PC-9 (cell line): ENCODE data around the gene XIRP2. TPM values are rescaled to one million over a fixed set of nuclear protein-coding genes. Genes with fewer than 3 reads are reported as not detected.

ENCODE experiments used
- BruUV-seq: library from RNA; stranded (reverse); fragments of 400-500 nt; replicated peaks from 2 replicates; lab custom pipeline; 2021; lab: Mats Ljungman, UMichigan
- CTCF ChIA-PET: fragments of 300-600 bp; sonication (Branson Sonifier 250); formaldehyde crosslinking; loops from one replicate; lab custom pipeline; 2022; ENCODE audit warnings: antibody characterized with exemption; lab: Charles Lee
- POLR2A ChIA-PET: fragments of 300-600 bp; sonication (Branson Sonifier 250); formaldehyde crosslinking; loops from one replicate; lab custom pipeline; 2022; ENCODE audit warnings: antibody characterized with exemption; ENCODE audit not compliant: unreplicated experiment; lab: Charles Lee
- DNase-seq, 2 experiments: peaks; one replicate each; pipeline versions ENCODE4 v3.0.0 to v3.0.0-alpha.2; 2015 to 2022; ENCODE audit warnings: mixed read lengths in 1 of 2
- H2AFZ ChIP-seq: fragments of 200-600 bp; sonication (generic); 2 replicates; pipeline ENCODE4 v1.8.1; 2017; ENCODE audit warnings: antibody characterized with exemption
- H3F3A ChIP-seq: fragments of 200-600 bp; sonication (generic); 2 replicates; pipeline ENCODE4 v1.8.1; 2017; ENCODE audit warnings: antibody characterized with exemption, mild to moderate bottlenecking, low read depth; ENCODE audit not compliant: insufficient read depth
- H3K27ac ChIP-seq: fragments of 200-600 bp; sonication (generic); 2 replicates; pipeline ENCODE4 v1.6.1; 2016; ENCODE audit warnings: mixed run types
- H3K27me3 ChIP-seq: fragments of 200-600 bp; sonication (generic); 2 replicates; pipeline ENCODE4 v1.6.1; 2016; ENCODE audit warnings: low read depth, mixed run types; ENCODE audit not compliant: insufficient read depth
- H3K36me3 ChIP-seq: fragments of 200-600 bp; sonication (generic); 2 replicates; pipeline ENCODE4 v1.6.1; 2016; ENCODE audit warnings: low read depth, mixed run types
- H3K4me1 ChIP-seq: fragments of 200-600 bp; sonication (generic); replicated peaks from 2 replicates; pipeline ENCODE4 v1.6.1; 2016; ENCODE audit warnings: mixed run types; ENCODE audit not compliant: insufficient read depth
- H3K4me2 ChIP-seq: fragments of 200-600 bp; sonication (generic); 2 replicates; pipeline ENCODE4 v1.6.1; 2017; ENCODE audit warnings: mixed run types
- H3K4me3 ChIP-seq: fragments of 200-600 bp; sonication (generic); 2 replicates; pipeline ENCODE4 v1.6.1; 2016; ENCODE audit warnings: mixed run types
- H3K79me2 ChIP-seq: fragments of 200-600 bp; sonication (generic); 2 replicates; pipeline ENCODE4 v1.6.1; 2017; ENCODE audit warnings: low read depth, mixed run types
- H3K9me2 ChIP-seq: fragments of 200-600 bp; sonication (generic); 2 replicates; pipeline ENCODE4 v1.8.1; 2017; ENCODE audit warnings: mild to moderate bottlenecking; ENCODE audit not compliant: insufficient read depth
- H3K9me3 ChIP-seq: fragments of 200-600 bp; sonication (generic); 2 replicates; pipeline ENCODE4 v1.8.1; 2016; ENCODE audit warnings: low read depth; ENCODE audit not compliant: insufficient read depth
- H4K20me1 ChIP-seq: fragments of 200-600 bp; sonication (generic); 2 replicates; pipeline ENCODE4 v1.8.1; 2017; ENCODE audit not compliant: insufficient read depth
- EZH2 ChIP-seq: fragments of 200-600 bp; sonication (generic); IDR thresholded peaks from 2 replicates; pipeline ENCODE4 v1.8.0; 2017; ENCODE audit warnings: antibody characterized with exemption, low read depth
- intact Hi-C: fragments of 100-400 bp; cut with micrococcal nuclease; formaldehyde crosslinking; loops from one replicate; pipeline ENCODE4 v1.10.0; 2022; ENCODE audit not compliant: unreplicated experiment
- total RNA-seq: library from RNA; stranded (reverse); gene quantifications from 2 replicates; pipeline ENCODE4 v1.2.3, GENCODE V29; 2021
- TF ChIP-seq, protein P1 (sequence below): fragments of 200-600 bp; sonication (generic); conservative IDR thresholded peaks from 2 replicates; pipeline ENCODE4 v1.6.1; 2017; ENCODE audit warnings: mixed run types, antibody characterized with exemption, mild to moderate bottlenecking, moderate library complexity

Gene XIRP2
- total RNA-seq, 1 experiment from 2014 or later = not detected

DNA sequence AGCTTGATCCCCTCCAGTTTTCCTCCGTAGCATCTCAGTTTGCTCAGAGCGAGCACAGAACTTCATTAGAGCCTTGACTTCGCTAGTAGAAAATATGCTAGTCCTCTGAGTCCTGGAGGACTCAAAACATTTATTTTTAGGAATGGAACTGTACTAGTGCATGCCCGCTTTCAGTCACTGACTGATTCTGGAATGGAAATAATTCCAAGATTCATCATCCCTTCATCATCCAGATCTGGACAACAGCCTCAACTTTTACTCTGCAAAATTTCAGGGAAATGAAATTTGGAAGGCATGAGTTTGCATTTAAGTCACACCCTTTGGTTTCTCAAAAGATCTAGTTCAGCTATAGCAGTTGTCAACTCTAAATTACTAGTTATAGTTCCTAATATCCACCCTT, 304.6 kb downstream of the XIRP2 start:
- H3F3A ChIP-seq = no peaks in the 10 kb centered on the region
- H3K27me3 ChIP-seq = no peaks in the 10 kb centered on the region
- DNase-seq = no peak
- no peak overlapping the region for H3K4me2 ChIP-seq
- ChIA-PET POLR2A (no interaction called here), CTCF (no interaction called here)
- no peak overlapping the region for H3K27ac ChIP-seq
- H4K20me1 ChIP-seq = no peaks in the 10 kb centered on the region
- no peaks in the 10 kb centered on the region for H3K79me2 ChIP-seq
- H3K4me1 ChIP-seq = no peaks in the 10 kb centered on the region
- no peaks in the 10 kb centered on the region for H3K36me3 ChIP-seq
- H2AFZ ChIP-seq = no peak overlapping the region
- H3K4me3 ChIP-seq = no peak overlapping the region
- intact Hi-C loops = no loop called here
- H3K9me2 ChIP-seq = no peaks in the 10 kb centered on the region
- TF ChIP-seq, protein P1, sequence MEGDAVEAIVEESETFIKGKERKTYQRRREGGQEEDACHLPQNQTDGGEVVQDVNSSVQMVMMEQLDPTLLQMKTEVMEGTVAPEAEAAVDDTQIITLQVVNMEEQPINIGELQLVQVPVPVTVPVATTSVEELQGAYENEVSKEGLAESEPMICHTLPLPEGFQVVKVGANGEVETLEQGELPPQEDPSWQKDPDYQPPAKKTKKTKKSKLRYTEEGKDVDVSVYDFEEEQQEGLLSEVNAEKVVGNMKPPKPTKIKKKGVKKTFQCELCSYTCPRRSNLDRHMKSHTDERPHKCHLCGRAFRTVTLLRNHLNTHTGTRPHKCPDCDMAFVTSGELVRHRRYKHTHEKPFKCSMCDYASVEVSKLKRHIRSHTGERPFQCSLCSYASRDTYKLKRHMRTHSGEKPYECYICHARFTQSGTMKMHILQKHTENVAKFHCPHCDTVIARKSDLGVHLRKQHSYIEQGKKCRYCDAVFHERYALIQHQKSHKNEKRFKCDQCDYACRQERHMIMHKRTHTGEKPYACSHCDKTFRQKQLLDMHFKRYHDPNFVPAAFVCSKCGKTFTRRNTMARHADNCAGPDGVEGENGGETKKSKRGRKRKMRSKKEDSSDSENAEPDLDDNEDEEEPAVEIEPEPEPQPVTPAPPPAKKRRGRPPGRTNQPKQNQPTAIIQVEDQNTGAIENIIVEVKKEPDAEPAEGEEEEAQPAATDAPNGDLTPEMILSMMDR = no peak
- TF ChIP-seq EZH2 = no peak
- no TSS peak for BruUV-seq
- no peaks in the 10 kb centered on the region for H3K9me3 ChIP-seq

DNA sequence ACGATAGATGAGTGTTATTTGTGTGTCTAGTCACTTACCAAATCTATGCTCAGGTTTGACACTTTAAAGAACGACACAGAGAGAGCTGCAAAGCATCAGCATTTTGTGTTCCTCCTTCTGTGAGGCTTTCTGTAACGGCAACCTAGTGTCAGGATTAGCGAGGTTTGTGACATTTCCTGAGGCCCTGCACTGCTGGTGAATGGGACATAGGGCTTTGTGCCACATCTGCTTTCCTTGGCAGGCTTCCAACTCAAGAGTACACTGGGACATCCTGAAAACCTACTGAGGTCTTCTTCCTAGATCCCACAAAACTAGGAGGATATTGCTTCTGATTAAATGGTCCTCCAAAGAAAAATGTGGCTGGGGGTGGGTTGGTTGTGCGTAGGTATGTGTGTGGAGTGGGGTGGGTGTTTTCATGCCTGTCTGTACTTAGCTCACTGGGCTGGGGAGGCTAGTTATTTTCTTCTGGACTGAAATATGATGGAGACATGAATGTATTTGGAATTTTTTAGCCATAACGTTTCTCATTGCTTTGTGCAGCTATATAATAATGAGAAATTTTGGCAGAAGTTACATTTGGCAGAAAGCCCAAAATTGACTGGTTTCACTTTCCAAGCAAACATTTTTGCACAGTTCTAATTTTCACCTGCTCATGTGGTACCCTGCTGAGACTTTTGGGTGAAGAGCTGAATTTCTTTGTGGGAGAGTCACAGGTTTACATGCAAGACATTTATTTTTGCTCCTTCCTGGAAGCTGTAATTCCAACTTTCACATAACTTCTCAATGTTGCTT, 308.4 kb downstream of the XIRP2 start:
- H3K27me3 ChIP-seq = no peaks in the 10 kb centered on the region
- no peak overlapping the region for H2AFZ ChIP-seq
- no TSS peak for BruUV-seq
- H4K20me1 ChIP-seq = no peaks in the 10 kb centered on the region
- H3K9me2 ChIP-seq = no peaks in the 10 kb centered on the region
- no peaks in the 10 kb centered on the region for H3K79me2 ChIP-seq
- intact Hi-C loops = no loop called here
- no peaks in the 10 kb centered on the region for H3K36me3 ChIP-seq
- H3K9me3 ChIP-seq = no peaks in the 10 kb centered on the region
- POLR2A ChIA-PET = no interaction called here
- no peak overlapping the region for H3K4me2 ChIP-seq
- no peak overlapping the region for H3K4me3 ChIP-seq
- CTCF ChIA-PET = no interaction called here
- no peak for DNase-seq
- TF ChIP-seq, protein P1 = no peak
- no peak for TF ChIP-seq EZH2
- H3K27ac ChIP-seq = no peak overlapping the region
- H3K4me1 ChIP-seq = no peaks in the 10 kb centered on the region
- no peaks in the 10 kb centered on the region for H3F3A ChIP-seq

DNA sequence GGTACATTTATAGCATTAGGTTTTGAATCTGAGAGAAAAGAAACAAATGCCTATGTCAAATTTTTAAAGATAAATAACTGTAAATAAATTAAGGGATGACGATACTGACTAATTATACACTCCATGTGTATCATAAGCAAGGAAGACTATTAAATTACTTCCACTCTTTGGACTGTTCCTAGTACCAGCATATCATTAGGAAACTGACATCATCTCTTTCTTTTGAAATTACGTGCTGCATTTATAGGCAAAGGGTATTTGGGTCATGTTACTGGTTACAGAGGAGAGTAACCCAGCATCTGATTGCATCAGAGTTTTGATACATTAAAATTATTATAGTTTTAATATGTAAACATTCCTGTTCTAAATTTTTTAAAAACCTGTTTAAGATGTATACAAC, 309.7 kb downstream of the XIRP2 start:
- no peak overlapping the region for H3K4me2 ChIP-seq
- no peak overlapping the region for H3K27ac ChIP-seq
- no peak overlapping the region for H3K4me3 ChIP-seq
- H3K79me2 ChIP-seq = no peaks in the 10 kb centered on the region
- TF ChIP-seq, protein P1 = no peak
- no peak for TF ChIP-seq EZH2
- no peaks in the 10 kb centered on the region for H3K4me1 ChIP-seq
- H4K20me1 ChIP-seq = no peaks in the 10 kb centered on the region
- intact Hi-C loops = no loop called here
- POLR2A ChIA-PET = no interaction called here
- DNase-seq = no peak
- no peak overlapping the region for H2AFZ ChIP-seq
- H3K9me2 ChIP-seq = no peaks in the 10 kb centered on the region
- CTCF ChIA-PET = no interaction called here
- H3K27me3 ChIP-seq = no peaks in the 10 kb centered on the region
- BruUV-seq = no TSS peak
- H3K36me3 ChIP-seq = no peaks in the 10 kb centered on the region
- no peaks in the 10 kb centered on the region for H3F3A ChIP-seq
- no peaks in the 10 kb centered on the region for H3K9me3 ChIP-seq
